Fibroblast of skin of left quadriceps (primary cell): ENCODE measurements around the gene RUNX3.

Experiments
- DNase-seq, 2 experiments: peaks; one replicate each; pipeline ENCODE4 v3.0.0-alpha.2; 2013; ENCODE audit warnings: low read depth in 2 of 2

Gene RUNX3

GRCh38 chr1:24963099-24963872 is 33.2 kb upstream of the RUNX3 start:
- DNase-seq = no peak

GRCh38 chr1:24961961-24962861 is 32.1 kb upstream of the RUNX3 start:
- DNase-seq = no peak

GRCh38 chr1:24961334-24961733 is 31.3 kb upstream of the RUNX3 start:
- no peak for DNase-seq

DNA sequence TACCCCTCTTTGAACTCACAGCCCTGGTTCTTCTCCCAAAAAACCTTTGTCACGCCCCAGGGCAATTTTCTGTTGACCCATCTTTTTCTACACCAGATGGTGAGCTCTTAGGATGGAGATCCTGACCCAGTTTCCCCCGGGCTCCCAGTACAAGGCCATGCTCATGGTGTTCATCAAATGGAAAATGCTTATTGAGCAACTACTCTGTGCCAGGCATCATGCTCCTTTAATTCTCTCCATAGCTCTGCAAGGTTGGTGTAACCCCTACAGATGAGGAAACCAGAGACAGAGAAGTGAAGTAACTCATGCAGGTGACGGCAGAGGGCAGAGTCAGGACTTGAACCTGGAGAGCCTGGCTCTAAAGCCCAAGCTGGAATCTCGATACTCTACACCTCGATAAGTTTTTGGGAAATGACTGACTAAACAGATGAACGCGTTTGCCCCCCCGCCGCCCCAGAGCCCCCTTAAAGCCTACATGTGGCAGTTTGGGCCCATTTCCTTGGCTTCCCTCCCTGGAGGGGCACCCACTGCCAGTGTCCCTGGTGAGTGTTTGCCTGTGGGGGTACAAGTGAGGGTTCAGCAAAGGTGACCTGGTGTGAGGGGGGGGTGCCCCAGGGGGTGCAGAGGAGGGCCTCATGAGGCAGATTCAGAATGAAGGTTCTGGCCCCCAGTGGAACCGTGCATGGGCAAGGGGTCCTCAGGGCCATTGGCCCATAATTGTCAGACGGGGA is 30.2 kb upstream of the RUNX3 start:
- DNase-seq = no peak

GRCh38 chr1:24959623-24959975 is 29.5 kb upstream of the RUNX3 start:
- no peak for DNase-seq

DNA sequence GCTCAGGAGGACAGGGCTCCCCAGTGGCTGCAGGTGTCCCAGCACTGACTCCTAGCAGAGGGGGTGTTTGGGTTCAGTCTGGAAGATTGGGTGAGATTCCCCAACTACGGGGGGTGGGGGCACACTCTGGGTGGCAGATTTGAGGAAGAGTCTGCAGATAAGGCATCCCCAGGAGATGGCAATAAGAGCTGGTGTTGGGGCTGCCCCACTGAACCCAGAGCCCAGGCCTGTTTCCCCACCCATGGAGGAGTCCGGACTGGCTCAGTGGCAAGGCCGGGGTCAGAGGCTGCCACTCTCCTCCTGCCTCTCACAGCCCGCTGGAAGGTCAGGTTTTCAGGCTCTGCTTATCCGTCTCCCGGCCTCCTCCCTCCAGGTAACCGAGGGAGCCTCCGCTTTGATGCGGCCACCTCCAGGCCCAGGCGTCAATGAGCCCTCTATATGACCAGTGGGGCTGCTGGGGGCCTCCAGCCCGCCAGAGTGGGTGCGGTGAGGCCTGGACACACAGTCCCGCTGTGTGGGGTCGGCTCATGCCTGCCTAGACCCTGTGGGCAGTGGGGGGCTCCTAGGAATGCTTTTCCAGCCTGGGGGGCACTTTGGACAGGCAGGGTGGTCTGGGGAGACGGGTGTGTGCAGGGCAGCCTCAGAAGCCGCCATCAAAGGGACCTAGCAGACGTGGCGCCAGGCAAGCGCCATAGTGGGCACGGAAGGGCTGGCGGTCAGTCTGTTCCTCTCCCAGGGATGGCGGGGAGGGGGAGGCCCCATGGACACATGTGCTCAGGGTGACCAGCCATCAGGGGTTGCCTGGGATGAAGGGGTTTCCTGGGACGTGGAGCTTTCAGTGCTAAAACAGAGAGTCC is 28.9 kb upstream of the RUNX3 start:
- no peak for DNase-seq

DNA sequence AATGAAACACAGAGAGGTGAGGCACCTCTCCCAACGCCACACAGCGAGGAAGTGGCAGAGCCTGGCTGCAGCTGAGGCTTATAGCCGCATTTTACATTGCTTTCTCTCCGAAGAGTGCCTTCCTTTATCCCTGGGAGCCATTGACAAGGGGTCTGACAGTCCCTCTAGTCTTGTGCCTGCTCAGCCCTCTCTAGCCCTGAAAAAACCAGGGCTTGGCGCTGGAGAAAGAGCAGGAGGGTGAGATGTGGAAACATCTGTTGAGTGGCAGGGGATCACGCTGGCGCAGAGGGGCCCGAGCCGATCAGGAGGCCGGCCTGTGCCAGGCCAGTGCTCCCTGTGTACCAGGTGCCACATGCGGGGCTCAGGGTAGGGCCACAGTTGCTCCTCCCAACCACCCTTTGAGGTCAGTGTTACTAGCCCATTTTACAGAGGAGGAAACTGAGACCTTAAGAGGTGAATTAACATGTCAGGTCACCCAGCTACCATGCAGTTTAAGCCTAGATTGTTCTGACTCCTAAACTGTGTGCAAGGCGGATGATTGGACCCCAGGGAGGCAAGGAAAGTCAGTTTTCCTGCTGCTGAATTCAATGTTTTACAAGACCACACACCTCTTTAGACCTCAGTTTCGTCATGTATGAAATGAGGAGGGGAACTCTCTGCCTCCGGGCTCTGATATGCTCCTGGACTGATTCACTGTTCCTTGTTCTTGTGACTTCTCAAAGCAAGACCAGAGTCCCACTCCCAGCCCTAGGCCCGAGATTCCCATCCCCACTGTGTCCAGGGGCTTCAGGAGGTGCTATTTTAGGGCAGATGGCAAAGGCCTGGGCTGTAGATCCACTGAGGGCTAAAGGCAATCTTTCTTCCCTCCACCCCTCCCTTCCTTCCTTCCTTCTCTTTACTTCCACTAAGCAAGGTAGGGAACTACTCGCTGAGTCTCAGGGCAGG is 28.0 kb upstream of the RUNX3 start:
- no peak for DNase-seq

- DNase-seq = no peak
Measured at GRCh38 chr1:24957016-24957807, 27.1 kb upstream of the RUNX3 start.

DNA sequence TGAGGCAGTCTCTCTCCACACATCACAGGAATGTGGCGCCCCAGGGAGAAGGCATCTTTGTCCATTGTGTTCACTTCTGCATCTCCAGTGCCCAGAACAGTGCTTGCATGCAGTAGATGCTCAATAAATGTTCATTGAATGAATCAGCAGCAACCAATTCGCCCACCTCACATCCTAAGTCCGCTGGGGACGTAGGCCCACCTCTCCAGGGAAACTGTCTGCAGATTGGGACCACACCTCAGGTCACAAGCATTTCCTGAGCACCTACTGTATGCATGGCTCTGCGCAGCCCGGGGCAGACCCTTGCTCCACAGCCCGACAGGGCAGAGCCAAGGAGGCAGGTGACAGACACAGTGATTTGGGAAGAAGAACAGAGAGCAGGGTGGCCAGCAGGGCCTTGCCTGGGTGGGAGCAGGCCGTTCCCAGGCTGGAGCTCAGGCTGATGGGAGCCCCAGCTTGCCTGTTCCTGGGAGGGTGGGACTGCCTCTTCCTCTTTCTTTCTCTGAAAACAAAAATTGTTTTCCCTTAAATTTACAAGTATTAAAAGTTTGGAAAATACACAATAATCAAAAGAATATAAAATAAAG is 25.8 kb upstream of the RUNX3 start:
- no peak for DNase-seq

DNA sequence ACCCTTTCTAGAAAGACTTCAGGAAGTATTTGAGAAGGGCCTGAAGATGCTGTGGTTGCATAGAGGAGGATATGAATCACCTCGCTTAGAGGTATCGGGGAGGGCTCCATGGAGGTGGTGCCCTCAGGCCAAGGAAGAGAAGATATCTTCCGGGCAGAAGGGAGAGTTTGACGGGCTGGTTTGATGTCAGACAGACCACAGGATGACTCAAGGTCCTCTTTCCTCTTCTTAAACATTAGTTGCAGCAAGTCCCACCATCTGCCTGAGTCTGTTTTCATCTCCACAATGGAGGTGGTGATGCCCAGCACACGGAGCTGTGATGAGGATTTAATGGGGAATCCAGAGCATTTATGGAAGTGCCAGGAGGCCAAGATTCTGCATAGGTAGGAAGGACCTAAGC is 25.1 kb upstream of the RUNX3 start:
- DNase-seq = no peak

- no peak for DNase-seq
Measured at GRCh38 chr1:24954631-24955030, 24.6 kb upstream of the RUNX3 start.

GRCh38 chr1:24954022-24954421 is 23.9 kb upstream of the RUNX3 start:
- DNase-seq = no peak

DNA sequence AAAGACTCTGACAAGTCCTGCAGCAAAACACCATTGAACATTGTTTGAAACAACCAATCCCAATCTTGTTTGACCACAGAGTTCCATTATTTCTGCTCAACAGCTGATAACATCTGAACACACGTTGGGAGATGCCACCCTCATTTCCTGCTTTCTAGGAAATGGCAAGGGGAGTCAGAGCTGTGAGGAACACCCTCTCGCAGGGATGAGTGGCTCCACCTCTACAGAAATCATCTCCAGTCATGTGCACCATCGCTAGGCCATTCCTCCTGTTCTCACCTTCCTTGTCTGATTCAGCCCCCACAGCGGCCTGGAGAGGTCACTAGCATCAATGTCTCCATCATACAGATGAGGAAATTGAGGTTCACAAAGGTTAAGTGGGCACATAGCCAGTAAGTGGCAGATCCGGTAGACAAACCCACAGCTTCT is 22.4 kb upstream of the RUNX3 start:
- DNase-seq = no peak

DNA sequence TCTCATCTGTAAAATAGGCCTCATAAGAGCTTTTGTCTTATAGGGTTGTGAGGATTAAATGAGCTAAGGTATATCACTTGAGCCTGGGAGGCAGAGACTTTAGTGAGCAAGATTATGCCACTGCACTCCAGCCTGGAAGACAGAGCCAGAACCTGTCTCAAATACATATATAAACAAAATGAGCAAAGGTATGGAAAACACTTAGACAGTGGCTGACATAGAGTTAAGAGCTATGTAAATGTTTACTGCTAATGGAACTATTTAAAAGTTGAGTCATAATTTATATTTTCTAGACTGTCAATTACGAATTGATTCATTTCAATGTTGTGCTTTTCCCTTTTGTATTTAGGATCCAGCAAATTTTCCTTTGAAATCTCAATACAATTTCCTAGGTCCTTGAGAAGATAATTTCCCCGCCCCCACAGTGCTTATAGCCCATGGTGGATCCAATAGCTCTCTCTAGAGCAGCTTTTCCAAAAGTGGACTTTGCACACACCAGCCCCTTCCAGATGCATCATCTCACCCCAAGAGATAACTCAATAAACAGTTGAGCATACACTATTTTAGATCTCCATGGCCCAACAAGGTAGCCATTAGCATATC is 21.8 kb upstream of the RUNX3 start:
- no peak for DNase-seq

- DNase-seq = no peak
Measured at GRCh38 chr1:24951337-24951736, 21.3 kb upstream of the RUNX3 start.

GRCh38 chr1:24949331-24949881 is 19.3 kb upstream of the RUNX3 start:
- DNase-seq = no peak

DNA sequence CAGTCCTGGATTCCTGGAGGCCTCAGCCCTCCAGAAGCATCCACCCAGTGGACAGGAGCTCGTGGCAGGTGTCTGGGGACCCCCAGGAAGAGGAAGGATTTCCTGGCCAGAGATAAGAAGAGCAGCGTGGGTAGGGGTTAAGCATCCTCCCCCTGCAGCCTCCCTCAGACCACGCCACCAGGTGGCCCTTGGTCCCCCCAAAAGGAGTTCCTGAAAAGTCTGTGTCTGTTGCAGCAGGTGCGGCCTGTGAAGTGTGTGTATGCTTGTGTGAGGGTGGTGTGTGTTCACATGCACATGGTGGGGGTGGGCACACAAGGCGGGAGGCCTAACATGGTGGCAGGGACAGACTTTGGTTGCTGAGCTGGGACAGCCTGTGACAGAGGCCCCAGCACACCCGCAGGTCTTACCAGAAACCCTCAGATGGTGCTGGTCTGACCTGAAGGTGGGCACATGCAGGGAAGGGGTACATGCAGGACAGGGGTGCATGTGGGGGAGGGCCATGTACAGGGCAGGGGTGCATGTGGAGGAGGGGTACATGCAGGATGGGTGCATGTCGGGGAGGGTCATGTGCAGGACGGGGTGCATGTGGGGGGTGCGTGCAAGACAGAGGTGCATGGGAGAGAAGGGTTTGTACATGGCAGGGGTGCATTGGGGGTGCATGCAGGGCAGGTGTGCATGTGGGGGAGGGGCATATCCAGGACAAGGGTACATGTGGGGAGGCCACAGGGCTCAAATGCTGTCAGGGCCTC is 18.2 kb upstream of the RUNX3 start:
- DNase-seq = no peak
